ENCODE data around the gene FAM3D. TPM values are rescaled to one million over a fixed set of nuclear protein-coding genes. Genes with fewer than 3 reads are reported as not detected.
"Not testable (repeated sequence)": the region's sequence is repeated elsewhere in the genome, so short reads cannot be mapped to it uniquely, and the experiment has no call there.

The FAM3D gene
- 100 to 1,000 TPM in 3 of 4 donors, 10 to 100 TPM in 1; 14.4 to 190 (median 171) TPM for polyA plus RNA-seq
- long read RNA-seq, donor 1, result 0 reads
- long read RNA-seq, donor 2, result 0 reads
- long read RNA-seq, donor 3, partial matches to known transcripts, result 0 of 2 reads
- long read RNA-seq, donor 3, other reads (novel, unspliced or antisense), result 0 of 2 reads
- long read RNA-seq, donor 4, result 0 reads
- long read RNA-seq, donor 5, result 0 reads
- long read RNA-seq, donor 6, transcript FAM3D-201 (10 exons, 1,319 nt), result major isoform, 6 of 6 reads
- long read RNA-seq, donor 6, partial matches to known transcripts, result 0 of 6 reads
- long read RNA-seq, donor 6, other reads (novel, unspliced or antisense), result 0 of 6 reads
- long read RNA-seq, donor 7, result 0 reads
- long read RNA-seq, donor 8, result 0 reads
- long read RNA-seq, donor 9, result 0 reads
- long read RNA-seq, donor 10, transcript FAM3D-201 (10 exons, 1,319 nt), result major isoform, 16 of 42 reads
- long read RNA-seq, donor 10, partial matches to known transcripts, result 6 of 42 reads
- long read RNA-seq, donor 10, other reads (novel, unspliced or antisense), result 20 of 42 reads

DNA sequence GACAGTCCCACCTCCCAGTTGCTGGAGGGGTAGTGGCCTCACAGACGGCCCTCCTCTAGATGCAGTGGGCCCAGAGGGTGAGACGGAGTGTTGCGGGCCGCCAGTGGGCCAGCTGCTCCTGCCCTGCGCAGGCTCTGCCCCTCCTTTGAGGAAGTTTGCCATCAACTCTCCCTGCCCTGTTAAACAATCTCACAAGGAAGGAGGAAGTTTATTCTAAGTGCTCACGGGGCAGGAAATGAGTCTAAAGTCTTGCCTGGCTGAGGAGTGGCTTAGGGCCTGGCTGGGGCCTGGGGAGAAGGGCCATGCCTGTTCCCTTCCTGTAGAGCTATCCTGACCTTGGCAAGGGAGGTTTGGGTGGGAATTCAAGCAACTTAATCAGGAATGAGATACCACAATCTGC, at the start of gene FAM3D:
Gene FAM3D (minus strand): TSS at position 92 of the 400 bp plus-strand sequence. CDS start 11,211 bp downstream, outside the sequence.
- Histone ChIP-seq H3K36me3 (ENCODE audit: control insufficient read depth in 3 of 3, insufficient read depth in 2 of 3, low read depth in 1 of 3, low read length in 3 of 3) (peaks cover 0 to 2% (median 2%) of the 10 kb centered on the region in 3 donors), H3K27me3 (ENCODE audit: control insufficient read depth in 3 of 3, insufficient read depth in 3 of 3, low read length in 3 of 3) (no peaks in the 10 kb centered on the region), H3K4me3 (ENCODE audit: low read depth in 1 of 3, low read length in 3 of 3) (peak within 1 kb of the TSS; percentile 31 to 75 (median 39)), H3K4me1 (ENCODE audit: control insufficient read depth in 3 of 3, insufficient read depth in 2 of 3, low read depth in 1 of 3, low read length in 2 of 3) (peaks cover 0 to 36% (median 12%) of the 10 kb centered on the region in 3 donors), H3K27ac (ENCODE audit: low read depth in 1 of 3, low read length in 2 of 3) (peak within 1 kb of the TSS; percentile 85 to 97 (median 97)), H3K9me3 (ENCODE audit: control insufficient read depth in 2 of 2, insufficient read depth in 1 of 2, low read depth in 1 of 2, low read length in 1 of 2) (peaks cover 0 to 2% of the 10 kb centered on the region in 2 donors)
- FAIRE-seq, result no peak
- peak; percentile 90 to 98 for DNase-seq
- WGBS, 3 donors, result 10 to 45% (median 42%) methylated on average over 6 of the region's 6 CpGs

GRCh38 chr3:58713715-58714401, 47.3 kb upstream of the FAM3D start:
- Histone ChIP-seq H3K4me1 (ENCODE audit: control insufficient read depth in 3 of 3, insufficient read depth in 2 of 3, low read depth in 1 of 3, low read length in 2 of 3) (no peaks in the 10 kb centered on the region), H3K36me3 (ENCODE audit: control insufficient read depth in 3 of 3, insufficient read depth in 2 of 3, low read depth in 1 of 3, low read length in 3 of 3) (no peaks in the 10 kb centered on the region), H3K9me3 (ENCODE audit: control insufficient read depth in 2 of 2, insufficient read depth in 1 of 2, low read depth in 1 of 2, low read length in 1 of 2) (no peaks in the 10 kb centered on the region), H3K27me3 (ENCODE audit: control insufficient read depth in 3 of 3, insufficient read depth in 3 of 3, low read length in 3 of 3) (no peaks in the 10 kb centered on the region), H3K27ac (ENCODE audit: low read depth in 1 of 3, low read length in 2 of 3) (no peak overlapping the region), H3K4me3 (ENCODE audit: low read depth in 1 of 3, low read length in 3 of 3) (no peak overlapping the region)
- FAIRE-seq (no peak), DNase-seq (peak in 1 of 2 donors; percentile 64)
- WGBS, 3 donors, result 42 to 67% (median 51%) methylated on average over 3 of the region's 3 CpGs

DNA sequence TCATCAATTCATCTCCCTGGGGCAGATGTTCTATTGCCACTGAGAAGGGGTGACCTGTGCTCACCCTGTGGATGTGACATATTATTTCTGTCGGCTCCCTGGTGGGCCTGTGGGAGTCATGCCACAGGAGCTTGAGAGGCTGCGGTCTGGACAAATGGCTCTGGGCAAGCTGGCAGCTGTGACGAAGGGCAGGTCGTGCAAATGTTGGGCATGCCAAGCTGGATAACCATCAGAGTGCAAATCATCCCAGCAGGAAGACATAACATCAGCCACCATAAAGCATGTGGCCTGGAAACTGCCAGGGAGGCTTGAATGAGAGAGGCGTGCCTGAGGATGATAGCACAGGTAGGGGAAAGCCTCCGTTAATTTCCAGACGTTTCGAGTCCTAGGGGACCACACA, 45.3 kb upstream of the FAM3D start:
- FAIRE-seq, result no peak
- no peaks in the 10 kb centered on the region for H3K36me3 ChIP-seq (ENCODE audit: control insufficient read depth in 3 of 3, insufficient read depth in 2 of 3, low read depth in 1 of 3, low read length in 3 of 3)
- no peak for DNase-seq
- no peak overlapping the region for H3K4me3 ChIP-seq (ENCODE audit: low read depth in 1 of 3, low read length in 3 of 3)
- no peaks in the 10 kb centered on the region for H3K27me3 ChIP-seq (ENCODE audit: control insufficient read depth in 3 of 3, insufficient read depth in 3 of 3, low read length in 3 of 3)
- 81 to 89% (median 87%) methylated on average over 8 of the region's 8 CpGs for WGBS, 3 donors
- no peaks in the 10 kb centered on the region for H3K9me3 ChIP-seq (ENCODE audit: control insufficient read depth in 2 of 2, insufficient read depth in 1 of 2, low read depth in 1 of 2, low read length in 1 of 2)
- H3K4me1 ChIP-seq (ENCODE audit: control insufficient read depth in 3 of 3, insufficient read depth in 2 of 3, low read depth in 1 of 3, low read length in 2 of 3), result peaks cover 0 to 4% (median 3%) of the 10 kb centered on the region in 3 donors
- no peak overlapping the region for H3K27ac ChIP-seq (ENCODE audit: low read depth in 1 of 3, low read length in 2 of 3)

DNA sequence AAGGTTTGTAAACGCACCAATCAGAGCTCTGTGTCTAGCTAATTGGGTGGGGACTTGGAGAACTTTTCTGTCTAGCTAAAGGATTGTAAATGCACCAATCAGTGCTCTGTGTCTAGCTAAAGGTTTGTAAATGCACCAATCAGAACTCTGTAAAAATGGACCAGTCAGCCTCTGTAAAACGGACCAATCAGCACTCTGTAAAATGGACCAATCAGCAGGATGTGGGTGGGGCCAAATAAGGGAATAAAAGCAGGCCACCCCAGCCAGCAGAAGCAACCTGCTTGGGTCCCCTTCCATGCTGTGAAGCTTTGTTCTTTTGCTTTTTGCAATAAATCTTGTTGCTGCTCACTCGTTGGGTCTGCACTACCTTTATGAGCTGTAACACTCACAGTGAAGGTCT, 42.4 kb upstream of the FAM3D start:
- not testable (repeated sequence) for H3K4me1 ChIP-seq (ENCODE audit: control insufficient read depth in 3 of 3, insufficient read depth in 2 of 3, low read depth in 1 of 3, low read length in 2 of 3); H3K27ac ChIP-seq (ENCODE audit: low read depth in 1 of 3, low read length in 2 of 3); FAIRE-seq; H3K4me3 ChIP-seq (ENCODE audit: low read depth in 1 of 3, low read length in 3 of 3); DNase-seq; H3K9me3 ChIP-seq (ENCODE audit: control insufficient read depth in 2 of 2, insufficient read depth in 1 of 2, low read depth in 1 of 2, low read length in 1 of 2); H3K36me3 ChIP-seq (ENCODE audit: control insufficient read depth in 3 of 3, insufficient read depth in 2 of 3, low read depth in 1 of 3, low read length in 3 of 3); H3K27me3 ChIP-seq (ENCODE audit: control insufficient read depth in 3 of 3, insufficient read depth in 3 of 3, low read length in 3 of 3)
- WGBS, 3 donors, result 82 to 91% (median 91%) methylated on average over 3 of the region's 3 CpGs

- FAIRE-seq (no peak), DNase-seq (peak in 1 of 2 donors; percentile 55)
- whole genome bisulfite sequencing, 3 donors, result 50 to 67% (median 57%) methylated on average over 3 of the region's 3 CpGs
- Histone ChIP-seq H3K27me3 (ENCODE audit: control insufficient read depth in 3 of 3, insufficient read depth in 3 of 3, low read length in 3 of 3) (no peaks in the 10 kb centered on the region), H3K9me3 (ENCODE audit: control insufficient read depth in 2 of 2, insufficient read depth in 1 of 2, low read depth in 1 of 2, low read length in 1 of 2) (no peaks in the 10 kb centered on the region), H3K27ac (ENCODE audit: low read depth in 1 of 3, low read length in 2 of 3) (no peak overlapping the region), H3K36me3 (ENCODE audit: control insufficient read depth in 3 of 3, insufficient read depth in 2 of 3, low read depth in 1 of 3, low read length in 3 of 3) (no peaks in the 10 kb centered on the region), H3K4me1 (ENCODE audit: control insufficient read depth in 3 of 3, insufficient read depth in 2 of 3, low read depth in 1 of 3, low read length in 2 of 3) (peaks cover 0 to 4% (median 3%) of the 10 kb centered on the region in 3 donors), H3K4me3 (ENCODE audit: low read depth in 1 of 3, low read length in 3 of 3) (no peak overlapping the region)
These were observed 41.7 kb upstream of the FAM3D start for GRCh38 chr3:58708116-58708791.

GRCh38 chr3:58707390-58707930, 40.9 kb upstream of the FAM3D start:
- DNase-seq (no peak), FAIRE-seq (no peak)
- Histone ChIP-seq H3K27ac (ENCODE audit: low read depth in 1 of 3, low read length in 2 of 3) (no peak overlapping the region), H3K9me3 (ENCODE audit: control insufficient read depth in 2 of 2, insufficient read depth in 1 of 2, low read depth in 1 of 2, low read length in 1 of 2) (no peaks in the 10 kb centered on the region), H3K36me3 (ENCODE audit: control insufficient read depth in 3 of 3, insufficient read depth in 2 of 3, low read depth in 1 of 3, low read length in 3 of 3) (no peaks in the 10 kb centered on the region), H3K27me3 (ENCODE audit: control insufficient read depth in 3 of 3, insufficient read depth in 3 of 3, low read length in 3 of 3) (no peaks in the 10 kb centered on the region), H3K4me1 (ENCODE audit: control insufficient read depth in 3 of 3, insufficient read depth in 2 of 3, low read depth in 1 of 3, low read length in 2 of 3) (peaks cover 0 to 4% (median 3%) of the 10 kb centered on the region in 3 donors), H3K4me3 (ENCODE audit: low read depth in 1 of 3, low read length in 3 of 3) (no peak overlapping the region)
- 85 to 90% (median 85%) methylated on average over 3 of the region's 3 CpGs for WGBS, 3 donors

GRCh38 chr3:58706395-58707167, 40.0 kb upstream of the FAM3D start:
- no peak overlapping the region for H3K4me3 ChIP-seq (ENCODE audit: low read depth in 1 of 3, low read length in 3 of 3)
- H3K4me1 ChIP-seq (ENCODE audit: control insufficient read depth in 3 of 3, insufficient read depth in 2 of 3, low read depth in 1 of 3, low read length in 2 of 3), result peaks cover 0 to 4% (median 3%) of the 10 kb centered on the region in 3 donors
- no peak overlapping the region for H3K27ac ChIP-seq (ENCODE audit: low read depth in 1 of 3, low read length in 2 of 3)
- H3K9me3 ChIP-seq (ENCODE audit: control insufficient read depth in 2 of 2, insufficient read depth in 1 of 2, low read depth in 1 of 2, low read length in 1 of 2), result no peaks in the 10 kb centered on the region
- DNase-seq, result no peak
- FAIRE-seq, result no peak
- no peaks in the 10 kb centered on the region for H3K27me3 ChIP-seq (ENCODE audit: control insufficient read depth in 3 of 3, insufficient read depth in 3 of 3, low read length in 3 of 3)
- WGBS, 3 donors, result 84 to 94% (median 88%) methylated on average over 2 of the region's 2 CpGs
- H3K36me3 ChIP-seq (ENCODE audit: control insufficient read depth in 3 of 3, insufficient read depth in 2 of 3, low read depth in 1 of 3, low read length in 3 of 3), result no peaks in the 10 kb centered on the region
